Transverse colon (tissue), 4 donors: ENCODE results near the gene PEX14.

Experiments used
- CTCF ChIP-seq, 5 experiments: fragments of 200-600 bp in 3 of 5; fragments of 450-650 bp in 2 of 5; sonication (generic) in 3 of 5; IDR thresholded peaks; 1 replicate in 2 of 5; 2 replicates in 3 of 5; pipeline ENCODE4 v1.5.1; 2016 to 2017; ENCODE audit warnings: antibody characterized with exemption in 5 of 5, inconsistent platforms in 3 of 5, mild to moderate bottlenecking in 2 of 5, moderate library complexity in 1 of 5
- EP300 ChIP-seq: sonication (generic); formaldehyde crosslinking; IDR thresholded peaks from one replicate; pipeline ENCODE4 v1.6.1; 2017; ENCODE audit warnings: antibody characterized with exemption, low read depth
- POLR2AphosphoS5 ChIP-seq, 3 donors: sonication (generic); formaldehyde crosslinking; IDR thresholded peaks; one replicate each; pipeline ENCODE4 v1.6.1; 2016; ENCODE audit warnings: antibody characterized with exemption in 3 of 3

- no peak for TF ChIP-seq POLR2AphosphoS5 (IDR thresholded peaks at IDR 0.05)
- no peak for TF ChIP-seq CTCF (IDR thresholded peaks at IDR 0.05)
- TF ChIP-seq EP300, result no peak
Observed at GRCh38 chr1:10557714-10558113, 83.0 kb downstream of the PEX14 start.
